Stimulated activated CD4-positive, alpha-beta T cell treated with anti-CD3 and anti-CD28 coated beads, Interleukin-1b, Interleukin-23, amount 100 ng/mL, for 4 hours (primary cell): Measurements from ENCODE around the gene GORAB.

Source experiments
- DNase-seq, 2 donors: peaks; one replicate each; pipeline ENCODE4 v3.0.0-alpha.2; 2020; ENCODE audit warnings: low read depth in 2 of 2

Gene GORAB, protein sequence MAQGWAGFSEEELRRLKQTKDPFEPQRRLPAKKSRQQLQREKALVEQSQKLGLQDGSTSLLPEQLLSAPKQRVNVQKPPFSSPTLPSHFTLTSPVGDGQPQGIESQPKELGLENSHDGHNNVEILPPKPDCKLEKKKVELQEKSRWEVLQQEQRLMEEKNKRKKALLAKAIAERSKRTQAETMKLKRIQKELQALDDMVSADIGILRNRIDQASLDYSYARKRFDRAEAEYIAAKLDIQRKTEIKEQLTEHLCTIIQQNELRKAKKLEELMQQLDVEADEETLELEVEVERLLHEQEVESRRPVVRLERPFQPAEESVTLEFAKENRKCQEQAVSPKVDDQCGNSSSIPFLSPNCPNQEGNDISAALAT

DNA sequence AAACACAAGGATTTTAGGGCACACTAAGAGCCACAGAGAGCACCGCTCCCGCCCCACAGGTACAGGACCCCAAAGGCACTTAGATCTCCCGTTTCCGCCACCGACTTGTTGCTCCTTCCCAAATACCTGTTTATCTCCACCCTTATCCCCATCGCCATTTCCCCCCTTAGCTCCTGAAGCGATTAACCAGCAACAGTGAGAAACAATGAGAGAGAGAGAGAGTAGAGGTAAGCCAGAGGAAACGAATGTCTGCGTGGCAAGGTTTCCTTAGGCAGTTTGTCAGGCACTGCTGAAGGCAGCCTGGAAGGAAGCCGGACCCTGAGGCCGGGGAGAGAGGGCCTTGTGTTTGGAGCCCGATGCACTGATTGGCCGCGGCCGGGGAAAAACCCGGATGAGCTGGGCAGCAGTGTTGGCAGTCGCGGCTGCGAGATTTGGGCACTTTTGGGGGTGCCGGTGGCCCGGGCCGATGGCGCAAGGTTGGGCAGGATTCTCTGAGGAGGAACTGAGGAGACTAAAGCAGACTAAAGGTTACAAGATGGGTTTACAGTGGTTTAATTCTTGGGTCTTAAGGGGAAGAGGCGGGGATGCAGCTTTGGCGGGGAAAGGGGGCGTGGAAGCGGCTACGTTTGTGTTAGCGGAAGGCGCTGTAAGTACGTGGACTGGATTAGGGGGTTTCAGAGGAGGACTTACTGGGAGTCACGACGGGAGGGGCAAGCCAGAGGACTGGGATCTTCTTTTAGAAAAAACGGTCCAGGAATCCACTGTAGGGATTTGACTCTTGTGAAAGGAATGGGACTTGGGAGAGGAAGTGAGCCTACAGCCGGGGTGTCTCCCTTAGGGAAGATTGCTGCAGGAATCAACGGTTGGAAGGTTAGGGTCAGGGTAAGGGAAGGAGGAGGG, at the start of gene GORAB:
Gene GORAB, plus strand, starts transcription at position 409 of the 900 bp plus-strand sequence. Its CDS starts 58 bp downstream, at position 467.
- DNase-seq: peak; percentile 61 to 74

DNA sequence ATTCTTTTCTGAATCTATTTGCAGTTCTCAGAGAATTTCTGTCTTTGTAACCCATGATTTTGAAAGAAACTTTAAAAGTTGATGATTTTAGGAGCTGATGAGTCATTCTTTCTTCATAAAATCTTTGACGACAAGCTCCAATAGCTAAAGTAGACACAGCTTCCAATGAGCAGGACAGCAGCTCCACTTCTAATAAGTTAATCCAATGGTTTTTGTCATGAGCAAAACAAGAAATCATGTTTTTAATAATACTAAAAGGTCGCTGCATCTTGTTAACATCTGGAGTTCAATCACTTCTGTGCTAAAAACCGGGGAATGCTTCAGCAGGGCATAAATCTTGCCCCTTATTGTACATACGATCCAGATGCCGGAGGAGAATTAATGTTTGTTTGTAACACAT, 48.9 kb upstream of the GORAB start:
- DNase-seq: no peak

DNA sequence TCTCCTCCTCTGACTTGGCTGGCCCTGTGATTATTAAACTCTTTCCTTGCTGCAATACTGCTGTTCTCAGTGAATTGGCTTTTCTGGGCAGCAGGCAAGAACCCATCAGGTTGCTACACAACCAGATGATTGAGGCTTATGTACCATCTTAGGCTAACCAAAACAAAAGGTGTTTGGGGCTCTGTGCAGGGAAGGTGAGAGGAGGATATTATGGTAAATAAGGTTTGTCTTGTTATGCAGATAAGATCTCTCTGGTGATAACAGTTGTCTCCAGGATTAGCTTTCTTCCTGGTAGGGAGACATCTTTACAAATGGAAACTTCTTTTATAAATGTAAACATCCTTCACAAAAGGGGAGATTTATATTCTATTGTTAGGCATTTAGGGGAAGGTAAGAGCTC, 44.5 kb upstream of the GORAB start:
- no peak for DNase-seq

DNA sequence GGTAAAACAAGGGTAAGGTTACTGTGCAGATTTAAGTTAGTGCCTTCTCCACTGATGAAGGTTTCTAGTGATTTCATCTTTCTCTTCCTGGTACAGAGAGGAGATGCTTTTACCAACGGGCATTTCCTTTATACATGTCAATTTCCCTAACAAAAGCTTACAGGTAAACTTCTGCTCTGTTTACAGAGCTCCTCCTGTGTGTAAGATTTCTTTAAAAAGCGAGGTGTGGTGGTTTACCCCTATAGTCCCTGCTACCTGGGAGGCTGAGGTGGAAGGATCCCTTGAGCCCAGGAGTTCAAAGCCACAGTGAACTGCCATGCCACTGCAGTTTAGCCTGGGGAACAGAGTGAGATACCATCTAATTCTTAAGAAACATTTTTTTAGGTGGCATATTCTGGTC, 40.7 kb upstream of the GORAB start:
- no peak for DNase-seq

DNA sequence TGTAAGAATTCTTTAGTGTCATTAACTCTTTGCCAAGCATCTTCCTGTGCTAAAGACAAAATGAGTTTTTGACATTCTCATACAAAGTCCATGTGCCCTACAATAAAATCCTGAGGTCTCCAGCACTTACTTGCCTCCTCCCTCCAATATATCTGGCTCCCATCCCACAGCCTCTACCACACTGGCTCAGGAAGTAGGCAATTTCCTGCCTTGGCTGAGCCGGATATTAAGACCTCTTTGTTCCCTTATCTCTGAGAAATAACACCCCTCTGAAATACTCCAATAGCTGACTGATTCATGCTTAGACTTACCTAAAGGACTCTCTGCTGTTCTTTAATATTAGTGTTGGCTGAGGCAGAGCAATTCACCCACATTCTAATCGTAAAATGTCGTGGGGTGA, 37.6 kb upstream of the GORAB start:
- no peak for DNase-seq

DNA sequence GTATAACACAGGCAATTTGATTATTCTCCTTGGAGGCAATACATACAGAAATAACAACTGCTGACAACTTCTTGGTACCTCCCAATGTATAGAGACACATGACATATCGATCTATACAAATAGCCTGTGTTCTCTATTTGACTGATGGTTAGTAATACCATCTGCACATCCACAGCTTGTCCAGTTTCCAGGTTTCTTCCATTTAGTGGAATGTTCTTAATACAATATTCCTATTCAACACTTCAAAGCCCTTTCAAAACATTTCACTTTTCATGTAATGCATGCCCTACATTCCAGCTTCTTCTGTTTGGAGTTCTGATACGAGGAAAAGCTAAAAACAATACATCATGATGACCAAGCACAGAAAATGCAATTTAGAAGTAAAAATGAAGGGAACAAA, 37.0 kb upstream of the GORAB start:
- no peak for DNase-seq

DNA sequence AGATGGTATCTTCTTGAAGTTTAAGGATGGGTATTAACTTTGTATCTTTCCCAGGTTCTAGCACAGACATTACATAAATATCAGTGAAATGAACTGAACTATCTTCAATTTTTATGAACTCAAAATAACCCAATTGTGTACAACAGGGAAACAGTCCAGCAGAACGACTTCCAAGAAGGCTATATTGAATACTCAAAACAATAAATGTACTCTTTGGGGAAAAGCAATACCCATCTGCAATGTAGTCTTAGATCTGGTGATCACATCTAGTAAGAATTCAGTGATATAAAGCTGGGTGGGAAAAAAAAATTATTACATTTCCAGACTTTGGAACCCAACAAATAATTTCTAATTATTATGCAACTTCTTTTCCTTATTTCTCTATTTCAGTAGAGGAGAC, 33.1 kb upstream of the GORAB start:
- DNase-seq: no peak

DNA sequence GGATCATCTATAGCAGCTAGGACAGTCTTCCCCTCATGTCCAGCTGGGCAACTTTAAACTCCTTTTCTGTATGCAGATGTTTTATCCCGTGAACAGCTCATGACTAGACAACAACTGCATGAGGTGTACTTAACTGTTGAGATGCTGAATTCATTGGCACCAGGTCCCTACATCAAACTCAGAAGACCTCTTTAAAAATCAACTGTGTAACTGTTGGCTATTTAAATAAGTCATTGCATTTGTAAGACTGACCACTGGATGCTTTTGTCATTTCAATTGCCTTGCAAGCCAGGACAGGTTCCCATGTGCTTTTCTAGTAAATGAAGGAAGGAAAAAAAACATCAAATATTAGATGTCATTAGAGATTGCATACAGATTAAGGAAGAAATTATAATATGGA, 28.3 kb upstream of the GORAB start:
- no peak for DNase-seq

DNA sequence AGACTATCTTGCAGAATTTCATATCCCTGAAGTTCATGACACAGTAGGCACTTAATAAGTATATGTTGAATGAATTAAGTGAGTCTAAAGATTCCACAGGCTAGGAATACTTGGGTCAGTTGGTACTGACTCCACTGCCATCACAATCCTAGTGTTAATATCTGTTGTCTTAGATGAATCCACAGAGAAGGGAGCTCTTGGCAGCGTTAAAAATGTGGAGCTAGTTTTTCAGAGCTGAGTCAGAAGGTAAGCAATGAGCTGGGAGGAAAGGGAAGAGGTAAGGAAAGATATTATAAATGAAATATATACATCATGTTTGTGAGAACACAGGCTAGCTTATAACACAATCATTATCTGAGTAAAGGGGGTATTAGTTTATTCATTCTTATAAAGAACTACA, 21.8 kb upstream of the GORAB start:
- no peak for DNase-seq

DNA sequence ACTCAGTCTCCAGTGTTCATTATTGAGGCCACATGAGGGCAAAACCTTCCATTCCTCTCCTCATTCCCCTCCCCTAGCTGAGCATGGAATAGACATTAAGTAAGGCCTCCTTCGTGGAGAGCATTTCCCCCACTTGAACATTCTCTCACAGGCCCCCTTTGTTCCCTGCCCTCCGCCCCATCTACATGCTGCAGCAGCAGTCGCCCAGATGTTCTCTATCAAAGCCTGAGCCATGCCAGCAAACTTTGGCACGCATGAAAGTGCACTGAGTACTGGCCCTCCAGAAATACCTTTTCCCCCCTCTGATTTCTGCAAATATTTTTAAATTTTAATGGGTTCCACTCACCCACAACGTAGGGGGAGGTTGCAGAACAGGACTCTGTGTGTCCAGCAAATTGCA, 20.9 kb upstream of the GORAB start:
- no peak for DNase-seq

DNA sequence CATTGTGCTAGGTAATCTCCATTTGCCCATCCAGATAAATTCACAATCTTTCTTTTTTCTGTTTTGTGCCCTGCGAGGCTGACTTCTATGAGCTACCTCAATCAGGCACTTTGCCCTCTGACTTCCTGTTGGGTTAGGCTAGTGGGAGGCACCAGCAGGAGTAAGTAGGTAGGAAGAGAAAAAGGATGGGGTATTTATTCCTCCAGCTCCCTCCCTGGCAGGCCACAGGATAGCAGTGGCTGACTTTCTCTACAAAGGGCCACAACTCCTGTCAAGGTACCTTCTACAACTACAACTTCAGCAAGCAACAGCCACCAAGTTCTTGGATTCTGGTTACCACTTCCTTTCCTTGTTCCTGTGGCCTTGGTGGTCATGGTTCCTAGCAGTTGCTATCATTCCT, 18.8 kb upstream of the GORAB start:
- no peak for DNase-seq

DNA sequence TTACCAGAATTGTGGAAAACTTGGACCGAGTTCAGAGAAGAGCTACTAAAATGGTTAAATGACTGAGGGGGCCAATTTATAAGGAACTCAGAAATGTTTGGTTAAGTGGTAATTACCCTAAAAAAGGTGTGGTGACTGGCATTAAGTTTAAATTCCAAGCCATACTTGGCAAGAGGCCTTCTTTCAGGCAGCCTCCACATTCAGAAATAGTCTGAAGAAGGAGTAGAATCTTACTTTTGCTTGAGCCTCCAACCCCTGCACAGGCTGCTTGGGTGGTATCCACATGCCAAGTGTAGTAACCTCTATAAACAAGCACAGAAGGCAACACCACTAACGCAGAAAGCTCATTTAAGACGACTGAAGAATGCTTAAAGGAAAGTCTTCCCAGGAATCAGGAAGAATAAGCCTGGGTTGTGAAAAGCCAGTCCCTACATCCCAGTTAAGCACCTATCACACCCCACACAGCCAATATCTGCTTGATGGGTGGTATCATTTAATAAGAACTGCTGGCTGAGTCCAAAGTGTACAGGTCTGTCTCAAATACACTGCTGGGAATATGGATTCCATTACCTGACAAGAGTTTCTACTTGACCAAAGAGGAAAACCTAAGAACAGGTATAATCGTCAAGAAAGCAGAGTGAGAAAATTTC, 13.7 kb upstream of the GORAB start:
- no peak for DNase-seq

DNA sequence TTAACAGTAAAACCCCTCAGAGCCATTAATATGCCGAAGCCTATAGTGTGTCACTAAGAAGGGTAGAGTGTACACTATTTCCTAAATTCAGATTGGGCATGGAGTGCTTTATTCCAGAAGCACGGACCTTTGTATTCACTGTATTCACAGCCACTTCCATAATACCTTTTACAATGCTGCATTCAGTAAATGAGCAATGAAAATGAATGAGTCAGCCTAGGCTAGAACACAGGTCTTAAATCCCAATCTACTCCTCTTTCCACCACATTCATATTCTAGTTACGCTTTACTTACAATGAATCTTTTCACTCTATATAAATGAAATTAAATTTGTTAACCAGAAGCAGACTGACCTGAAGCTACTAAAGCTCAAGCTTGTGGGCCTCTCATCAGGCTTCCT, 13.0 kb upstream of the GORAB start:
- no peak for DNase-seq

DNA sequence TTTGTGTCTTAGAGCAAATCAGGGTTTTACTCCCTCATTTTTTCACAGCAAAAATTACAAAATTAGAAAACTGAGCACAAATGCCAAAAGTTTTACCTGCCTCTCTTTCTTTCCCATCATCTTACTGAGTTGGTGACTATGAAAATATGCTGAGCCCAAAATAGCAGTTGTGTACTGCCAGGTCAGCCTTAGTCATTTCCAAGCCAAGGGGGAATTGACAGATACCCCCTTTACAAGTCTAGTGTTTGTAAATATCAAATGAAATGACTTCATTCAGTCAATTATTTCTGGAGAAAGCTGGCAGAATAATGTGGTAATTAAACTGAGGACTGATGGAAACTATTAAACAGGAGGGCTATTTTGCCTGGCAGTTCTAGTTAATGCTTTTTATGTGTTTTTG, 11.4 kb upstream of the GORAB start:
- DNase-seq: no peak

DNA sequence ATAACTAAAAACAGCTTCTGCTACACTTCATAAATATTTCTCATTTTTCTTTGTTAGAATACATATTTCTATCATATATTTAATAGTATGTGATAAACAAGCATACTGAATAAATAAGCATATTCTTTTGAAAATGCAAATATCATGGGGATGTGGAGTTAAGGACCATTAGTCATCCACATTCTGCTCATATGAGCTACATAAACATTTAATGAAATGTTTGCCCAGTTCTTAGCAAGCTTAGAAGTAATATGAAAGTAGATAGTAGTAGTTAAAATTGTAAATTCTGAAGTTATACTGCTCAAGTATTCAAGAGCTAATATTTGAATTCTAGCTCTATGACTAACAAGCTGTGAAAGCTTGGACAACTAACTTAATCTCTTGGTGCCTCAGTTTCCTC, 10.1 kb upstream of the GORAB start:
- no peak for DNase-seq

DNA sequence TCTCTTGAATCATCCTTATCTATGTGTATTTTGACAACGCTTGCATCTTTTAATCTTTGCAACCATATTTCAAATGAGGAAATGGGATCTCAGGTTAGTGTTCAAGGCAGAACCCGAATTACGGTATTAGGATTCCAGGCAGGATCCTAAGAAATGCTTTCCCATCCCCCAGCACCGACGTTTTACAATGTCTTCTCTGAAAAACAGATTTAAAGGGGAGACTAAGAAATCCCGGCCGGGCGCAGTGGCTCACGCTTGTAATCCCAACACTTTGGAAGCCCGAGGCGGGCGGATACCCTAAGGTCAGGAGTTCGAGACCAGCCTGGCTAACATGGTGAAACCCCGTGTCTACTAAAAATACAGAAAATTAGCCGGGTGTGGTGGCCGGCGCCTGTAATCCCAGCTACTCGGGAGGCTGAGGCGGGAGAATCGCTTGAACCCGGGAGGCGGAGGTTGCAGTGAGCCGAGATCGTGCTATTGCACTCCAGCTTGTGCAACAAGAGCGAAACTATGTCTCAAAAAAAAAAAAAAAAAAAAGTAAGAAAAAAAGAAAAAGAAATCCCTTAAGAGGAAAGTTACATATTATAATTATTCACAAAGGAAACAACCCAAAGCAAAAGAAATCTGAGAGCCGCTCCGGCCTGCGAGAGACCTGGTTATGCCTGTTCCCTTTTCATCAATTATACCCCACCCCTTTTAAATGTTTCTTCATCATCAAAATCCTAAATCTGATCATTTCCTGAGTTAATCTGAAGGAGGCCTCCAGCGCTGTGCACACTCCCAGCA, 801 bp upstream of the GORAB start:
- DNase-seq: peak in 1 of 2 donors; percentile 1

DNA sequence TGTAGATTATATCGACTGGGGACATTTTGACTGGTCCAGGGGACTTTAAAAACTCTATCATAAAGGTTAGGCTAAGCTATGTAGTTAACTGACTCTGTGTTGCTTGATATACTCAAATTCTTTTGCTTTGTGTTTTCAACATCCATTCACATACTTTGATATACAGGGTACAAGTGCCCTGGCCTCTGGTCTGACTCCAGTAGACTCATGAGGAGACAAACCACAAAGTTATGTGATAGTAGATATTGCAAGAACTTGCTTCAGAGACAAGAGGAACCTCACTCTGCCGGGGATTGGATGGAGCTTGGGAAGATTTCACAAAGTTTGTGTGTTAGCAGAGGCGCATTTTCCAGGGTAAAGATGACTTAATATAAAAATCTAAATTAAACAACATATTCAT, 1.3 kb downstream of the GORAB start:
- no peak for DNase-seq

DNA sequence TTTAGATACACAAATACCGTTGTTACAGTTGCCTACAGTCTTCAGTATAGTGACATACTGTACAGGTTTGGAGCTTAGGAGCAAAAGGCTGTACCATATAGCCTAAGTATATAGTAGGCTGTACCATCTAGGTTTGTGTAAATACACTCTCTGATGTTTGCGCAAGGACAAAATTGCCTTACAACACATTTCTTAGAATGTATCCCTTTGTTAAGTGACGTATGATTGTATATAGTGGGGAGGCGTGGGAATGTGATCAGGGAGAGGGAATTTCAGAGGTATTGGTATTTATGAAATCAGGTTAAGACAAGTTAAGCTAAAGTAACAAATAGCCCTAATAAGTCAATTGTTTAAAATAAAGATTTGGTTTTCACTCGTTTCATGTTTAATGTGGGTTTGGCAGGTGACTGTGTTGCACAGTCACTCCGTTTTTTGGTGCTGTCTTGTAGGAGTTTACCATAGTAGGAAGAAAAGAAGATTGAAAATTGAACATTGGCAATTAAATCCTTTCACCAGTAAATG, 2.7 kb downstream of the GORAB start:
- no peak for DNase-seq

DNA sequence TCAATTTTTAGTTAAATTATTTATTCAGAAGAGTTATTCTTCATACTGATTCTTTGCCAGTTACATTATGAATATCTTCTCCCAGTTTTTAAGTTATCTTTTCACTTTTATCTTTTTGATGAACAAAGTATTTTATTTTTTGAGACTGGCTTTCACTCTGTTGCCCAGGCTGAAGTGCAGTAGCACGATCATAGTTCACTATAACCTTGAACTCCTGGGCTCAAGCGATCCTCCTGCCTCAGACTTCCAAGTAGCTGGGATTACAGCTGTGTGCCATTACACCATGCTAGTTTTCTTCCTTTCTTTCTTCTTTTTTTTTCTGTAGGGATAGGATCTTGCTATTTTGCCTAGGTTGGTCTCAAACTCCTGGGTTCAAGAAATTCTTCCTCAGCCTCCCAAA, 3.5 kb downstream of the GORAB start:
- no peak for DNase-seq

DNA sequence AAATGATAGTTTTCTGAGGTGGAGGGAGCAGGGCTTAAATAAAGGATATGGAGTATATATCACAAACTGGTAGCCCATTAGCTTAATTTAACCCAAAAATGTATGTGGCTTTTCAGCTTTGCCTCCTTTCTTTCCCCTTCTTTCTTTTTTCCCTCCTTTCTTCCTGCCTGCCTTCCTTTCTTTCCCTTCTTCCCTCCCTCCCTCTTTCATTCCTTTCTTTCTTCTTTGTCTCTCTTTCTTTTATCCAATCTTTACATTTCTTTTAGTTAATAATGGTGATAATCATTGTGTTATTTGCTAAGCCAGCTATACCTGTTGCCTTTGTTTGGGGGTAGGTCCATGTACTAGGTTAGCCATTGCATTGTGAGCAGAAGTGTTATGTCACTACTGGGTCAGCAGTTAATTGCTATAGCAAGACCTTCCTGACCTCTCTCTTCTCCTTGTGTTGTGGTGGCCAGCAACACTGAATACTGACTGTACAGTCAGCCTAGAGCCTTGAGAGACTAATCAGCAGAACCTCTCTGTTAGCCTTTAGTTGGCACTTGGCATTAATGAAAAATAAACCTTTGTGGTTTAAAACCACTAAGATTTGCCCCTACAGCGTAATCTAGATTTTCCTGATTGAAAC, 5.1 kb downstream of the GORAB start:
- no peak for DNase-seq
